G401.6 (cell line): Measurements from ENCODE around the gene FLAD1.

Experiments
- FAIRE-seq: peaks from 2 replicates; lab custom pipeline; 2012; peaks lifted over from hg19 to GRCh38; lab: Jason Lieb, UNC

The FLAD1 gene

GRCh38 chr1:155004352-155005075 is 21.4 kb downstream of the FLAD1 start:
- FAIRE-seq: no peak

- no peak for FAIRE-seq
Measured at GRCh38 chr1:155005076-155006011, 22.2 kb downstream of the FLAD1 start.

- FAIRE-seq: peak; percentile 96
Measured at GRCh38 chr1:155006601-155007101, 23.5 kb downstream of the FLAD1 start.

GRCh38 chr1:155007251-155007828 is 24.2 kb downstream of the FLAD1 start:
- FAIRE-seq: no peak

- no peak for FAIRE-seq
Measured at GRCh38 chr1:155008015-155008941, 25.1 kb downstream of the FLAD1 start.

- no peak for FAIRE-seq
Measured at GRCh38 chr1:155009221-155009711, 26.1 kb downstream of the FLAD1 start.

- no peak for FAIRE-seq
Measured at GRCh38 chr1:155009742-155010141, 26.6 kb downstream of the FLAD1 start.

- no peak for FAIRE-seq
Measured at GRCh38 chr1:155010211-155010918, 27.2 kb downstream of the FLAD1 start.

GRCh38 chr1:155011004-155011416 is 27.9 kb downstream of the FLAD1 start:
- FAIRE-seq: no peak

- FAIRE-seq: no peak
Measured at GRCh38 chr1:155011437-155012025, 28.4 kb downstream of the FLAD1 start.

- FAIRE-seq: no peak
Measured at GRCh38 chr1:155012026-155012546, 28.9 kb downstream of the FLAD1 start.

- no peak for FAIRE-seq
Measured at GRCh38 chr1:155012776-155013602, 29.8 kb downstream of the FLAD1 start.

- FAIRE-seq: no peak
Measured at GRCh38 chr1:155013632-155014031, 30.5 kb downstream of the FLAD1 start.

GRCh38 chr1:155014709-155015508 is 31.8 kb downstream of the FLAD1 start:
- FAIRE-seq: no peak

- FAIRE-seq: no peak
Measured at GRCh38 chr1:155015527-155016230, 32.5 kb downstream of the FLAD1 start.

- FAIRE-seq: no peak
Measured at GRCh38 chr1:155016231-155016831, 33.2 kb downstream of the FLAD1 start.
